ENCODE data around the gene CYP17A1.

Gene CYP17A1

GRCh38 chr10:102811346-102811745 is 25.9 kb downstream of the CYP17A1 start:
- no peak for DNase-seq

- no peak for DNase-seq
Measured at GRCh38 chr10:102808380-102808779, 28.8 kb downstream of the CYP17A1 start.

GRCh38 chr10:102804382-102805055 is 32.7 kb downstream of the CYP17A1 start:
- no peak for DNase-seq

- DNase-seq: no peak
Measured at GRCh38 chr10:102802920-102803534, 34.2 kb downstream of the CYP17A1 start.

GRCh38 chr10:102801978-102802377 is 35.2 kb downstream of the CYP17A1 start:
- no peak for DNase-seq

GRCh38 chr10:102801496-102801895 is 35.7 kb downstream of the CYP17A1 start:
- no peak for DNase-seq

GRCh38 chr10:102800611-102801335 is 36.4 kb downstream of the CYP17A1 start:
- no peak for DNase-seq

GRCh38 chr10:102799691-102800471 is 37.3 kb downstream of the CYP17A1 start:
- peak in 10 of 56 donors; percentile 11 to 42 (median 22) for DNase-seq

- peak in 50 of 56 donors; percentile 16 to 83 (median 54) for DNase-seq
Measured at GRCh38 chr10:102796407-102797176, 40.6 kb downstream of the CYP17A1 start.

- DNase-seq: no peak
Measured at GRCh38 chr10:102795453-102796406, 41.5 kb downstream of the CYP17A1 start.

GRCh38 chr10:102791754-102792395 is 45.3 kb downstream of the CYP17A1 start:
- no peak for DNase-seq

- DNase-seq: no peak
Measured at GRCh38 chr10:102785818-102786217, 51.4 kb downstream of the CYP17A1 start.

- no peak for DNase-seq
Measured at GRCh38 chr10:102783568-102783967, 53.6 kb downstream of the CYP17A1 start.

GRCh38 chr10:102782673-102783551 is 54.3 kb downstream of the CYP17A1 start:
- DNase-seq: no peak

GRCh38 chr10:102781921-102782557 is 55.2 kb downstream of the CYP17A1 start:
- DNase-seq: no peak

GRCh38 chr10:102781090-102781920 is 55.9 kb downstream of the CYP17A1 start:
- DNase-seq: no peak

Data from nucleus accumbens (tissue), 56 donors.